ENCODE results near the gene SPEG.
A peak's percentile ranks its signal among the peaks of the same experiment; 100 is the strongest.

The SPEG gene

GRCh38 chr2:219461047-219461514, 26.4 kb downstream of the SPEG start:
- DNase-seq (ENCODE audit: low read depth in 2 of 2) = no peak

GRCh38 chr2:219461669-219462068, 27.0 kb downstream of the SPEG start:
- DNase-seq (ENCODE audit: low read depth in 2 of 2) = no peak

GRCh38 chr2:219462349-219462748, 27.7 kb downstream of the SPEG start:
- DNase-seq (ENCODE audit: low read depth in 2 of 2) = no peak

GRCh38 chr2:219464286-219465032, 29.8 kb downstream of the SPEG start:
- no peak for DNase-seq (ENCODE audit: low read depth in 2 of 2)

GRCh38 chr2:219465659-219466561, 31.3 kb downstream of the SPEG start:
- DNase-seq (ENCODE audit: low read depth in 2 of 2) = no peak

- no peak for DNase-seq (ENCODE audit: low read depth in 2 of 2)
These were observed 32.4 kb downstream of the SPEG start for GRCh38 chr2:219466816-219467735.

- DNase-seq (ENCODE audit: low read depth in 2 of 2) = no peak
These were observed 33.1 kb downstream of the SPEG start for GRCh38 chr2:219467736-219468075.

GRCh38 chr2:219468410-219469185, 34.0 kb downstream of the SPEG start:
- DNase-seq (ENCODE audit: low read depth in 2 of 2) = no peak

- no peak for DNase-seq (ENCODE audit: low read depth in 2 of 2)
These were observed 34.6 kb downstream of the SPEG start for GRCh38 chr2:219469186-219469724.

GRCh38 chr2:219470429-219470828, 35.8 kb downstream of the SPEG start:
- no peak for DNase-seq (ENCODE audit: low read depth in 2 of 2)

- DNase-seq (ENCODE audit: low read depth in 2 of 2) = no peak
These were observed 37.1 kb downstream of the SPEG start for GRCh38 chr2:219471476-219472371.

GRCh38 chr2:219472629-219473187, 38.1 kb downstream of the SPEG start:
- DNase-seq (ENCODE audit: low read depth in 2 of 2) = no peak

- DNase-seq (ENCODE audit: low read depth in 2 of 2) = no peak
These were observed 38.9 kb downstream of the SPEG start for GRCh38 chr2:219473511-219473910.

- no peak for DNase-seq (ENCODE audit: low read depth in 2 of 2)
These were observed 39.8 kb downstream of the SPEG start for GRCh38 chr2:219474285-219475060.

- no peak for DNase-seq (ENCODE audit: low read depth in 2 of 2)
These were observed 40.6 kb downstream of the SPEG start for GRCh38 chr2:219475278-219475677.

- peak; percentile 50 to 62 for DNase-seq (ENCODE audit: low read depth in 2 of 2)
These were observed 41.3 kb downstream of the SPEG start for GRCh38 chr2:219475697-219476651.

- DNase-seq (ENCODE audit: low read depth in 2 of 2) = no peak
These were observed 42.1 kb downstream of the SPEG start for GRCh38 chr2:219476652-219477151.

All from activated CD4-positive, alpha-beta T cell treated with anti-CD3 and anti-CD28 coated beads for 24 hours (primary cell).